B cell (primary cell): Measurements from ENCODE around the gene SLC22A15. TPM values are rescaled to one million over a fixed set of nuclear protein-coding genes. Genes with fewer than 3 reads are reported as not detected.

ENCODE experiments used
- ATAC-seq: fragments of 200-7000 bp; cut with Tn5 transposase; one replicate; pipeline ENCODE4 v1.10.0; 2021; ENCODE audit warnings: low read depth, mild to moderate bottlenecking, moderate number of reproducible peaks, moderate library complexity
- CTCF ChIA-PET: fragments of 350-600 bp; sonication (Branson Sonifier 250); formaldehyde crosslinking; loops from one replicate; lab custom pipeline; 2021; ENCODE audit warnings: antibody characterized with exemption, inconsistent platforms; lab: Charles Lee
- POLR2A ChIA-PET: fragments of 350-600 bp; sonication (Branson Sonifier 250); formaldehyde crosslinking; loops from one replicate; lab custom pipeline; 2021; ENCODE audit warnings: antibody characterized with exemption; lab: Charles Lee
- DNase-seq: peaks from one replicate; pipeline ENCODE4 v3.0.0; 2013
- H2AFZ ChIP-seq: 2 replicates; pipeline ENCODE4 v1.6.1; 2012; ENCODE audit warnings: mild to moderate bottlenecking, low read depth, low read length; ENCODE audit not compliant: insufficient read depth, poor library complexity, severe bottlenecking
- H3K27ac ChIP-seq, 2 donors: 1 replicate in 1 of 2; 2 replicates in 1 of 2; pipeline ENCODE4 v1.5.1; 2012 to 2013; ENCODE audit warnings: low read length in 2 of 2, mild to moderate bottlenecking in 2 of 2, moderate library complexity in 1 of 2
- H3K27me3 ChIP-seq, 4 experiments: fragments of 200-600 bp in 1 of 4; sonication (generic) in 1 of 4; replicated peaks in 1 of 4; 1 replicate in 2 of 4; 2 replicates in 2 of 4; pipeline versions ENCODE4 v1.6.1 to v1.7.0; 2013 to 2016; ENCODE audit warnings: low read length in 3 of 4, mild to moderate bottlenecking in 2 of 4, mixed read lengths in 1 of 4, moderate library complexity in 1 of 4; ENCODE audit not compliant: insufficient read depth in 4 of 4, control insufficient read depth in 3 of 4; ENCODE audit errors: control extremely low read depth in 1 of 4
- H3K36me3 ChIP-seq, 2 experiments: replicated peaks in 1 of 2; 1 replicate in 1 of 2; 2 replicates in 1 of 2; pipeline versions ENCODE4 v1.6.1 to v1.7.1; 2013; ENCODE audit warnings: low read length in 1 of 2; ENCODE audit not compliant: insufficient read depth in 2 of 2, control insufficient read depth in 1 of 2; ENCODE audit errors: control extremely low read depth in 1 of 2, extremely low read depth in 1 of 2
- H3K4me1 ChIP-seq, 2 donors: fragments of 200-600 bp in 1 of 2; sonication (generic) in 1 of 2; 1 replicate in 1 of 2; 2 replicates in 1 of 2; pipeline versions ENCODE4 v1.5.1 to v1.6.1; 2013 to 2017; ENCODE audit warnings: low read length in 2 of 2; ENCODE audit not compliant: control insufficient read depth in 2 of 2, insufficient read depth in 2 of 2
- H3K4me2 ChIP-seq: replicated peaks from 2 replicates; pipeline ENCODE3; 2012; ENCODE audit warnings: mild to moderate bottlenecking, low read depth, low read length; ENCODE audit not compliant: poor library complexity, severe bottlenecking
- H3K4me3 ChIP-seq, 5 experiments: fragments of 200-600 bp in 1 of 5; sonication (generic) in 1 of 5; 1 replicate in 3 of 5; 2 replicates in 2 of 5; pipeline versions ENCODE4 v1.5.1 to v1.7.0; 2011 to 2016; ENCODE audit warnings: low read length in 4 of 5, mild to moderate bottlenecking in 4 of 5, low read depth in 2 of 5, control low read depth in 1 of 5, moderate library complexity in 1 of 5; ENCODE audit not compliant: insufficient read depth in 1 of 5; ENCODE audit errors: control extremely low read depth in 1 of 5, extremely low read depth in 1 of 5
- H3K79me2 ChIP-seq: fragments of 200-600 bp; sonication (generic); one replicate; pipeline ENCODE4 v1.6.0; 2016; ENCODE audit warnings: low read length; ENCODE audit not compliant: control insufficient read depth, insufficient read depth
- H3K9ac ChIP-seq: fragments of 200-600 bp; sonication (generic); 2 replicates; pipeline ENCODE4 v1.6.1; 2017; ENCODE audit warnings: mild to moderate bottlenecking, low read length, moderate library complexity
- H3K9me3 ChIP-seq, 3 donors: one replicate each; pipeline versions ENCODE4 v1.6.1 to v1.7.1; 2013; ENCODE audit warnings: low read length in 2 of 3; ENCODE audit not compliant: control insufficient read depth in 2 of 3, insufficient read depth in 1 of 3; ENCODE audit errors: control extremely low read depth in 1 of 3
- H4K20me1 ChIP-seq: 2 replicates; pipeline ENCODE4 v1.6.0; 2012; ENCODE audit warnings: mild to moderate bottlenecking, low read length; ENCODE audit not compliant: insufficient read depth, control insufficient read depth, poor library complexity, severe bottlenecking
- H3K27ac Mint-ChIP-seq: one replicate; pipeline ENCODE4 v1.8.0; 2021; ENCODE audit warnings: mixed read lengths
- H3K27me3 Mint-ChIP-seq: one replicate; pipeline ENCODE4 v1.8.0; 2021; ENCODE audit warnings: mixed read lengths
- H3K4me1 Mint-ChIP-seq: one replicate; pipeline ENCODE4 v1.8.0; 2021; ENCODE audit warnings: mixed read lengths
- H3K4me3 Mint-ChIP-seq: one replicate; pipeline ENCODE4 v1.8.0; 2021; ENCODE audit warnings: mixed read lengths
- H3K9me3 Mint-ChIP-seq: one replicate; pipeline ENCODE4 v1.8.0; 2022; ENCODE audit warnings: mixed read lengths; ENCODE audit not compliant: insufficient read depth
- EZH2 ChIP-seq: IDR thresholded peaks from 2 replicates; pipeline ENCODE4 v1.6.1; 2012; ENCODE audit warnings: borderline replicate concordance, low read depth, mild to moderate bottlenecking, moderate library complexity, low read length; ENCODE audit not compliant: insufficient read depth, poor library complexity, severe bottlenecking
- WGBS: methylation state at CpG from one replicate; pipeline ENCODE4 v1.1.5; 2013; ENCODE audit warnings: missing lambda C conversion rate; ENCODE audit not compliant: insufficient coverage; 5-methylcytosine and 5-hydroxymethylcytosine counted together
- intact Hi-C: fragments of 100-400 bp; cut with micrococcal nuclease; formaldehyde crosslinking; loops from one replicate; pipeline ENCODE4 v1.10.0; 2022
- polyA plus RNA-seq: library from polyadenylated mRNA; depleted of rRNA; stranded (reverse); fragments of >200 nt; gene quantifications from 2 replicates; pipeline ENCODE4 v1.2.3, GENCODE V29; 2012
- total RNA-seq, 2 donors: library from RNA; stranded (reverse); fragments of 120-200 nt in 1 of 2; gene quantifications; 1 replicate in 1 of 2; 2 replicates in 1 of 2; pipeline versions ENCODE4 v1.2.3 to v1.2.4, GENCODE V29; 2013 to 2022
- TF ChIP-seq, protein P1 (sequence below): fragments of 200-600 bp; IDR thresholded peaks from one replicate; pipeline ENCODE4 v1.8.0; 2022; ENCODE audit warnings: antibody characterized with exemption, mild to moderate bottlenecking

Gene SLC22A15
- total and polyA plus RNA-seq, 2 donors (not counting 1 experiment from before 2014, with no cell fraction given) = 3.9 to 7.5 TPM

DNA sequence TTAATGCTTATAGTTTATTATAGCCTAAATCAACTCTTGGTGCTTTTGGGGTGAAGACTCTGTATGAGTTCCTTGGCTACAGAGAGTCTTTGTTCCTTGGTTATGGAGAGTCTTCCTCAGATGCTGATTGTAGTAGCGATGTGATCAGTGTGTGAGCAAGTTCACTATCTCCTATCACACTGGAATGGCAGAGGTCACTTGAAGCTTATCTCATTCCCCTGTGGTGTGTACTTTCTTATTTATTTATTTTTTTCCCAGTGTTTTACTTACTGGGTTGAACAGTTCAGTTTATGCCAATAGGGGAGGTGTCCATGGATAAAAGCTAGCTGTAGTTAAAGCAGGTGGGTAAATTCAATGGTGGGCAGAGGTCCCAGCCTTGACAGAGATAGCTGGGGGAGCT lies 114.8 kb downstream of the SLC22A15 start:
- ATAC-seq = no peak
- Mint-ChIP-seq H3K9me3 (peaks cover 15% of the 10 kb centered on the region), H3K27me3 (peaks cover 17% of the 10 kb centered on the region), H3K4me1 (no peaks in the 10 kb centered on the region), H3K27ac (no peak overlapping the region), H3K4me3 (no peak overlapping the region)
- H4K20me1 ChIP-seq = no peaks in the 10 kb centered on the region
- no peak for DNase-seq
- no peak overlapping the region for H3K4me2 ChIP-seq
- POLR2A ChIA-PET = no interaction called here
- no peak overlapping the region for H3K27ac ChIP-seq
- no peak overlapping the region for H3K4me3 ChIP-seq
- H3K79me2 ChIP-seq = no peaks in the 10 kb centered on the region
- H3K9ac ChIP-seq = no peak overlapping the region
- no peaks in the 10 kb centered on the region for H3K36me3 ChIP-seq
- intact Hi-C loops = no loop called here
- CTCF ChIA-PET = no interaction called here
- peaks cover 4 to 21% (median 10%) of the 10 kb centered on the region in 3 donors for H3K9me3 ChIP-seq
- WGBS = no CpG with 5 or more reads among the region's 1 CpG
- TF ChIP-seq, protein P1, sequence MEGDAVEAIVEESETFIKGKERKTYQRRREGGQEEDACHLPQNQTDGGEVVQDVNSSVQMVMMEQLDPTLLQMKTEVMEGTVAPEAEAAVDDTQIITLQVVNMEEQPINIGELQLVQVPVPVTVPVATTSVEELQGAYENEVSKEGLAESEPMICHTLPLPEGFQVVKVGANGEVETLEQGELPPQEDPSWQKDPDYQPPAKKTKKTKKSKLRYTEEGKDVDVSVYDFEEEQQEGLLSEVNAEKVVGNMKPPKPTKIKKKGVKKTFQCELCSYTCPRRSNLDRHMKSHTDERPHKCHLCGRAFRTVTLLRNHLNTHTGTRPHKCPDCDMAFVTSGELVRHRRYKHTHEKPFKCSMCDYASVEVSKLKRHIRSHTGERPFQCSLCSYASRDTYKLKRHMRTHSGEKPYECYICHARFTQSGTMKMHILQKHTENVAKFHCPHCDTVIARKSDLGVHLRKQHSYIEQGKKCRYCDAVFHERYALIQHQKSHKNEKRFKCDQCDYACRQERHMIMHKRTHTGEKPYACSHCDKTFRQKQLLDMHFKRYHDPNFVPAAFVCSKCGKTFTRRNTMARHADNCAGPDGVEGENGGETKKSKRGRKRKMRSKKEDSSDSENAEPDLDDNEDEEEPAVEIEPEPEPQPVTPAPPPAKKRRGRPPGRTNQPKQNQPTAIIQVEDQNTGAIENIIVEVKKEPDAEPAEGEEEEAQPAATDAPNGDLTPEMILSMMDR = no peak
- no peak for TF ChIP-seq EZH2
- H2AFZ ChIP-seq = no peak overlapping the region
- H3K27me3 ChIP-seq = no peaks in the 10 kb centered on the region
- H3K4me1 ChIP-seq = no peaks in the 10 kb centered on the region

DNA sequence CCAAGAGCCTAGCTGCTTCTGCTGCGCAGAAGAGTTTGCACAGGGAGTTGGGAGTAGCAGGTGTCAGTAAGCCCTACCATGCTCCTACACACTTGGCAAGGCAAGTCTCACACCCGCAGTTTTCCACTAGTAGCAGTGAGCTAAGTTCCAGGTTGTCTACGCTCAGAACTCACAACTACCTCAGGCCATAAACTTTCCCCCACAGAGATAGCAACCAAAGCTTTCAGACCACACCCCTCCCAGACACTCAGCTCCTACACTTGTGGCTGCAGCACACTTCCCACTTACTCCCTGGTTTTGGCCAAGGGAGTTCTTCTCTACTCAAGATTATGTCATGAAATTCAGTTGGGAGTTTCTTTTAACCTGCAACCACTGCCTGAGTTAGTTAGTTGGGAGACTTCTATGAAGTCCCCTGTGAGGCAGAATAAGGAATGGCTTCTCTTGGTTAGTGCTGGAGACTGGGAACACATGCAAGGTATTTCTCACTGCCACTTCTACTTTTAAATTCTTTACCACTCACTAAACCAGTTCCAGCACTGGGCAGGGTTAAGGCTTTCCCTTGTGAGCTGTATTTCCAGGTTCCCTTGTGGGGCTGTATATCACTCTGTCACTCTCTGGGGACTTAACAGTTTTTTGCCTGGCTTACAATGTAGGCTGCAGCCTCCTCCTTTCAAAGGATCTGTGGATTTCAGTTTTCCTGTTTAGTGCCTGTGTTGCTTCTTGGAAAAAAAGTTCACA lies 116.6 kb downstream of the SLC22A15 start:
- intact Hi-C loops = no loop called here
- Mint-ChIP-seq H3K27me3 (peaks cover 10% of the 10 kb centered on the region), H3K4me1 (no peaks in the 10 kb centered on the region), H3K4me3 (no peak overlapping the region), H3K27ac (no peak overlapping the region), H3K9me3 (peaks cover 17% of the 10 kb centered on the region)
- ChIA-PET POLR2A (no interaction called here), CTCF (no interaction called here)
- TF ChIP-seq EZH2 = no peak
- TF ChIP-seq, protein P1 = no peak
- Histone ChIP-seq H3K27ac (no peak overlapping the region), H3K9me3 (peaks cover 4 to 22% (median 10%) of the 10 kb centered on the region in 3 donors), H3K36me3 (no peaks in the 10 kb centered on the region), H3K27me3 (no peaks in the 10 kb centered on the region), H3K4me1 (no peaks in the 10 kb centered on the region), H3K9ac (no peak overlapping the region), H4K20me1 (no peaks in the 10 kb centered on the region), H2AFZ (no peak overlapping the region), H3K4me2 (no peak overlapping the region), H3K79me2 (no peaks in the 10 kb centered on the region), H3K4me3 (no peak overlapping the region)
- WGBS = 80% methylated on average over 3 of the region's 3 CpGs
- ATAC-seq (no peak), DNase-seq (no peak)
